DOHH2 (cell line): ENCODE measurements around the gene ODAD3.

Experiments used
- H3F3A ChIP-seq: fragments of 200-600 bp; sonication (generic), shearing (Covaris generic); 2 replicates; pipeline ENCODE4 v1.6.0; 2016; ENCODE audit warnings: antibody characterized with exemption, mild to moderate bottlenecking; ENCODE audit not compliant: control insufficient read depth, insufficient read depth
- H3K27ac ChIP-seq: fragments of 200-600 bp; sonication (generic); 2 replicates; pipeline ENCODE4 v1.5.1; 2014; ENCODE audit warnings: low read depth, mild to moderate bottlenecking, low read length, moderate library complexity
- H3K27me3 ChIP-seq: fragments of 200-600 bp; sonication (generic); 2 replicates; pipeline ENCODE4 v1.6.1; 2014; ENCODE audit warnings: mild to moderate bottlenecking, low read length, mixed read lengths; ENCODE audit not compliant: control insufficient read depth
- H3K36me3 ChIP-seq: fragments of 200-600 bp; sonication (generic); 2 replicates; pipeline ENCODE4 v1.6.1; 2014; ENCODE audit warnings: mild to moderate bottlenecking, low read length, moderate library complexity, mixed read lengths; ENCODE audit not compliant: control insufficient read depth
- H3K4me1 ChIP-seq: fragments of 200-600 bp; sonication (generic); 2 replicates; pipeline ENCODE4 v1.6.1; 2014; ENCODE audit warnings: mild to moderate bottlenecking, low read length, mixed read lengths; ENCODE audit not compliant: control insufficient read depth
- H3K4me2 ChIP-seq: fragments of 200-600 bp; sonication (generic); 2 replicates; pipeline ENCODE4 v1.6.0; 2014; ENCODE audit warnings: mild to moderate bottlenecking, low read length, moderate library complexity
- H3K4me3 ChIP-seq: fragments of 200-600 bp; sonication (generic); 2 replicates; pipeline ENCODE4 v1.5.1; 2014; ENCODE audit warnings: mild to moderate bottlenecking, low read length, mixed read lengths
- H3K79me2 ChIP-seq: fragments of 200-600 bp; sonication (generic); 2 replicates; pipeline ENCODE4 v1.6.1; 2014; ENCODE audit warnings: mild to moderate bottlenecking, low read length, mixed read lengths; ENCODE audit not compliant: control insufficient read depth
- H3K9me2 ChIP-seq: fragments of 200-600 bp; sonication (generic); replicated peaks from 2 replicates; pipeline ENCODE4 v1.6.1; 2014; ENCODE audit warnings: mild to moderate bottlenecking, low read length, mixed read lengths; ENCODE audit not compliant: control insufficient read depth
- H3K9me3 ChIP-seq: fragments of 200-600 bp; sonication (generic); 2 replicates; pipeline ENCODE4 v1.6.1; 2014; ENCODE audit warnings: antibody characterized with exemption, low read length, mixed read lengths; ENCODE audit not compliant: control insufficient read depth, insufficient read depth
- H4K20me1 ChIP-seq: fragments of 200-600 bp; sonication (generic); 2 replicates; pipeline ENCODE4 v1.6.0; 2014; ENCODE audit warnings: low read depth, mild to moderate bottlenecking, antibody characterized with exemption, low read length, moderate library complexity; ENCODE audit not compliant: control insufficient read depth, insufficient read depth
- CTCF ChIP-seq: fragments of 200-600 bp; sonication (generic); IDR thresholded peaks from one replicate; pipeline ENCODE4 v1.5.1; 2014; ENCODE audit warnings: antibody characterized with exemption, mild to moderate bottlenecking, low read depth, low read length; ENCODE audit not compliant: poor library complexity, severe bottlenecking
- EZH2phosphoT487 ChIP-seq: fragments of 200-600 bp; sonication (generic); IDR thresholded peaks from 2 replicates; pipeline ENCODE4 v1.6.1; 2017; ENCODE audit warnings: borderline replicate concordance, mild to moderate bottlenecking, antibody characterized with exemption, low read length, moderate library complexity, mixed read lengths

The ODAD3 gene

GRCh38 chr19:11458236-11458900 lies 23.4 kb upstream of the ODAD3 start:
- Histone ChIP-seq H3K9me3 (no peaks in the 10 kb centered on the region), H3K27ac (no peak overlapping the region), H3K4me1 (no peaks in the 10 kb centered on the region), H3K79me2 (no peaks in the 10 kb centered on the region), H3K36me3 (no peaks in the 10 kb centered on the region), H3K9me2 (no peaks in the 10 kb centered on the region), H4K20me1 (no peaks in the 10 kb centered on the region), H3K4me2 (no peak overlapping the region), H3K4me3 (no peak overlapping the region), H3K27me3 (0 out of 2 replicates have a peak, but pooled peaks cover 3% of the 10 kb centered on the region), H3F3A (no peaks in the 10 kb centered on the region)
- TF ChIP-seq CTCF: no peak
- no peak for TF ChIP-seq EZH2phosphoT487

GRCh38 chr19:11457831-11458230 lies 22.9 kb upstream of the ODAD3 start:
- Histone ChIP-seq H3K79me2 (no peaks in the 10 kb centered on the region), H3K27ac (no peak overlapping the region), H3K4me1 (no peaks in the 10 kb centered on the region), H3K9me3 (no peaks in the 10 kb centered on the region), H3K36me3 (no peaks in the 10 kb centered on the region), H3K9me2 (no peaks in the 10 kb centered on the region), H3K4me3 (no peak overlapping the region), H3K27me3 (no peaks in the 10 kb centered on the region), H4K20me1 (no peaks in the 10 kb centered on the region), H3K4me2 (no peak overlapping the region), H3F3A (no peaks in the 10 kb centered on the region)
- TF ChIP-seq CTCF: no peak
- no peak for TF ChIP-seq EZH2phosphoT487

- Histone ChIP-seq H3K27ac (no peak overlapping the region), H3K36me3 (no peaks in the 10 kb centered on the region), H3K9me3 (no peaks in the 10 kb centered on the region), H3K27me3 (no peaks in the 10 kb centered on the region), H3K9me2 (no peaks in the 10 kb centered on the region), H3K4me1 (peaks cover 4% of the 10 kb centered on the region; the same call in 1 of the 2 replicates), H3F3A (peaks cover 4% of the 10 kb centered on the region; the same call in 1 of the 2 replicates), H3K4me2 (no peak overlapping the region), H3K4me3 (no peak overlapping the region), H3K79me2 (no peaks in the 10 kb centered on the region), H4K20me1 (no peaks in the 10 kb centered on the region)
- TF ChIP-seq EZH2phosphoT487: no peak
- TF ChIP-seq CTCF: no peak
Observed at GRCh38 chr19:11457115-11457514, 22.2 kb upstream of the ODAD3 start.
